ENCODE measurements around the gene FERMT1.

The FERMT1 gene

GRCh38 chr20:6099819-6100218, 23.0 kb downstream of the FERMT1 start:
- Mint-ChIP-seq H3K4me1 (no peaks in the 10 kb centered on the region), H3K27ac (no peak overlapping the region), H3K36me3 (no peaks in the 10 kb centered on the region), H3K9me3 (no peaks in the 10 kb centered on the region), H3K4me3 (no peak overlapping the region)
- DNase-seq (ENCODE audit: low spot score in 2 of 2) (no peak), ATAC-seq (no peak)

GRCh38 chr20:6095409-6095808, 27.4 kb downstream of the FERMT1 start:
- ATAC-seq (no peak), DNase-seq (ENCODE audit: low spot score in 2 of 2) (no peak)
- no peaks in the 10 kb centered on the region for H3K9me3 Mint-ChIP-seq
- no peaks in the 10 kb centered on the region for H3K36me3 Mint-ChIP-seq
- H3K27ac Mint-ChIP-seq: no peak overlapping the region
- H3K4me3 Mint-ChIP-seq: no peak overlapping the region
- H3K4me1 Mint-ChIP-seq: no peaks in the 10 kb centered on the region

GRCh38 chr20:6094565-6094964, 28.3 kb downstream of the FERMT1 start:
- Mint-ChIP-seq H3K36me3 (no peaks in the 10 kb centered on the region), H3K27ac (no peak overlapping the region), H3K4me1 (no peaks in the 10 kb centered on the region), H3K4me3 (no peak overlapping the region), H3K9me3 (no peaks in the 10 kb centered on the region)
- no peak for DNase-seq (ENCODE audit: low spot score in 2 of 2)
- ATAC-seq: no peak

- no peaks in the 10 kb centered on the region for H3K36me3 Mint-ChIP-seq
- ATAC-seq: no peak
- H3K27ac Mint-ChIP-seq: no peak overlapping the region
- H3K4me3 Mint-ChIP-seq: no peak overlapping the region
- H3K9me3 Mint-ChIP-seq: no peaks in the 10 kb centered on the region
- no peaks in the 10 kb centered on the region for H3K4me1 Mint-ChIP-seq
- DNase-seq (ENCODE audit: low spot score in 2 of 2): no peak
These were observed 28.8 kb downstream of the FERMT1 start for GRCh38 chr20:6094063-6094462.

- H3K4me3 Mint-ChIP-seq: no peak overlapping the region
- DNase-seq (ENCODE audit: low spot score in 2 of 2): no peak
- H3K4me1 Mint-ChIP-seq: no peaks in the 10 kb centered on the region
- H3K27ac Mint-ChIP-seq: no peak overlapping the region
- no peak for ATAC-seq
- no peaks in the 10 kb centered on the region for H3K36me3 Mint-ChIP-seq
- H3K9me3 Mint-ChIP-seq: no peaks in the 10 kb centered on the region
These were observed 31.2 kb downstream of the FERMT1 start for GRCh38 chr20:6091661-6092060.

- no peak overlapping the region for H3K27ac Mint-ChIP-seq
- no peaks in the 10 kb centered on the region for H3K4me1 Mint-ChIP-seq
- H3K36me3 Mint-ChIP-seq: no peaks in the 10 kb centered on the region
- ATAC-seq: no peak
- DNase-seq (ENCODE audit: low spot score in 2 of 2): no peak
- no peaks in the 10 kb centered on the region for H3K9me3 Mint-ChIP-seq
- no peak overlapping the region for H3K4me3 Mint-ChIP-seq
These were observed 36.0 kb downstream of the FERMT1 start for GRCh38 chr20:6086868-6087267.

- Mint-ChIP-seq H3K4me1 (no peaks in the 10 kb centered on the region), H3K9me3 (no peaks in the 10 kb centered on the region), H3K4me3 (no peak overlapping the region), H3K36me3 (no peaks in the 10 kb centered on the region), H3K27ac (no peak overlapping the region)
- DNase-seq (ENCODE audit: low spot score in 2 of 2): no peak
- ATAC-seq: no peak
These were observed 38.9 kb downstream of the FERMT1 start for GRCh38 chr20:6083926-6084325.

GRCh38 chr20:6081236-6081635, 41.6 kb downstream of the FERMT1 start:
- ATAC-seq (no peak), DNase-seq (ENCODE audit: low spot score in 2 of 2) (no peak)
- H3K4me1 Mint-ChIP-seq: no peaks in the 10 kb centered on the region
- H3K27ac Mint-ChIP-seq: no peak overlapping the region
- no peak overlapping the region for H3K4me3 Mint-ChIP-seq
- H3K36me3 Mint-ChIP-seq: no peaks in the 10 kb centered on the region
- H3K9me3 Mint-ChIP-seq: no peaks in the 10 kb centered on the region

GRCh38 chr20:6079016-6079415, 43.8 kb downstream of the FERMT1 start:
- H3K4me1 Mint-ChIP-seq: peaks cover 4% of the 10 kb centered on the region
- no peaks in the 10 kb centered on the region for H3K9me3 Mint-ChIP-seq
- DNase-seq (ENCODE audit: low spot score in 2 of 2): no peak
- no peak overlapping the region for H3K4me3 Mint-ChIP-seq
- ATAC-seq: no peak
- H3K36me3 Mint-ChIP-seq: no peaks in the 10 kb centered on the region
- H3K27ac Mint-ChIP-seq: no peak overlapping the region

- H3K36me3 Mint-ChIP-seq: no peaks in the 10 kb centered on the region
- no peak overlapping the region for H3K4me3 Mint-ChIP-seq
- no peak for DNase-seq (ENCODE audit: low spot score in 2 of 2)
- ATAC-seq: no peak
- H3K9me3 Mint-ChIP-seq: no peaks in the 10 kb centered on the region
- no peak overlapping the region for H3K27ac Mint-ChIP-seq
- peaks cover 4% of the 10 kb centered on the region for H3K4me1 Mint-ChIP-seq
These were observed 47.2 kb downstream of the FERMT1 start for GRCh38 chr20:6075428-6076219.

- no peak for ATAC-seq
- Mint-ChIP-seq H3K4me1 (peaks cover 4% of the 10 kb centered on the region), H3K27ac (no peak overlapping the region), H3K9me3 (no peaks in the 10 kb centered on the region), H3K4me3 (no peak overlapping the region), H3K36me3 (no peaks in the 10 kb centered on the region)
- DNase-seq (ENCODE audit: low spot score in 2 of 2): no peak
These were observed 48.0 kb downstream of the FERMT1 start for GRCh38 chr20:6074784-6075183.

GRCh38 chr20:6074145-6074561, 48.7 kb downstream of the FERMT1 start:
- DNase-seq (ENCODE audit: low spot score in 2 of 2): no peak
- no peak overlapping the region for H3K4me3 Mint-ChIP-seq
- peaks cover 4% of the 10 kb centered on the region for H3K4me1 Mint-ChIP-seq
- no peaks in the 10 kb centered on the region for H3K9me3 Mint-ChIP-seq
- H3K27ac Mint-ChIP-seq: no peak overlapping the region
- peak; percentile 63 for ATAC-seq
- no peaks in the 10 kb centered on the region for H3K36me3 Mint-ChIP-seq

GRCh38 chr20:6070829-6071695, 51.8 kb downstream of the FERMT1 start:
- H3K36me3 Mint-ChIP-seq: no peaks in the 10 kb centered on the region
- no peak overlapping the region for H3K27ac Mint-ChIP-seq
- peaks cover 4% of the 10 kb centered on the region for H3K4me1 Mint-ChIP-seq

GRCh38 chr20:6069669-6070068, 53.2 kb downstream of the FERMT1 start:
- ATAC-seq: no peak
- no peak for DNase-seq (ENCODE audit: low spot score in 2 of 2)
- Mint-ChIP-seq H3K27ac (no peak overlapping the region), H3K4me1 (peaks cover 4% of the 10 kb centered on the region), H3K4me3 (no peak overlapping the region), H3K36me3 (no peaks in the 10 kb centered on the region), H3K9me3 (no peaks in the 10 kb centered on the region)

More at GRCh38 chr20:6070829-6071695, 51.8 kb downstream of the FERMT1 start:
- DNase-seq (ENCODE audit: low spot score in 2 of 2) (no peak), ATAC-seq (no peak)
- Mint-ChIP-seq H3K4me3 (no peak overlapping the region), H3K9me3 (no peaks in the 10 kb centered on the region)

- H3K36me3 Mint-ChIP-seq: no peaks in the 10 kb centered on the region
- H3K27ac Mint-ChIP-seq: no peak overlapping the region
- DNase-seq (ENCODE audit: low spot score in 2 of 2) (no peak), ATAC-seq (no peak)
- H3K9me3 Mint-ChIP-seq: no peaks in the 10 kb centered on the region
- no peak overlapping the region for H3K4me3 Mint-ChIP-seq
- no peaks in the 10 kb centered on the region for H3K4me1 Mint-ChIP-seq
These were observed 55.0 kb downstream of the FERMT1 start for GRCh38 chr20:6067763-6068318.

GRCh38 chr20:6066582-6066981, 56.2 kb downstream of the FERMT1 start:
- no peak overlapping the region for H3K27ac Mint-ChIP-seq
- DNase-seq (ENCODE audit: low spot score in 2 of 2): no peak
- peaks cover 1% of the 10 kb centered on the region for H3K4me1 Mint-ChIP-seq
- no peaks in the 10 kb centered on the region for H3K9me3 Mint-ChIP-seq
- no peak for ATAC-seq
- H3K36me3 Mint-ChIP-seq: no peaks in the 10 kb centered on the region
- H3K4me3 Mint-ChIP-seq: no peak overlapping the region
